IPS-20b (cell line): Measurements from ENCODE around the gene BTBD6.

Source experiments
- H3K27ac ChIP-seq: one replicate; pipeline ENCODE4 v1.5.1; 2013; ENCODE audit warnings: low read length
- H3K27me3 ChIP-seq: 2 replicates; pipeline ENCODE4 v1.6.1; 2013; ENCODE audit warnings: mild to moderate bottlenecking, low read length, inconsistent platforms; ENCODE audit not compliant: insufficient read depth
- H3K36me3 ChIP-seq: 2 replicates; pipeline ENCODE4 v1.6.1; 2013; ENCODE audit warnings: low read depth, mild to moderate bottlenecking, inconsistent platforms, low read length, moderate library complexity; ENCODE audit not compliant: insufficient read depth
- H3K4me1 ChIP-seq: 2 replicates; pipeline ENCODE4 v1.6.1; 2013; ENCODE audit warnings: mild to moderate bottlenecking, control low read depth, inconsistent platforms, low read length, moderate library complexity; ENCODE audit not compliant: insufficient read depth
- H3K4me3 ChIP-seq: 2 replicates; pipeline ENCODE4 v1.5.1; 2013; ENCODE audit warnings: mild to moderate bottlenecking, low read length, inconsistent platforms
- H3K9ac ChIP-seq: 2 replicates; pipeline ENCODE4 v1.6.1; 2013; ENCODE audit warnings: low read depth, mild to moderate bottlenecking, inconsistent platforms, low read length, moderate library complexity
- H3K9me3 ChIP-seq: 2 replicates; pipeline ENCODE4 v1.6.1; 2013; ENCODE audit warnings: mild to moderate bottlenecking, low read depth, low read length, inconsistent platforms; ENCODE audit not compliant: insufficient read depth

The BTBD6 gene

DNA sequence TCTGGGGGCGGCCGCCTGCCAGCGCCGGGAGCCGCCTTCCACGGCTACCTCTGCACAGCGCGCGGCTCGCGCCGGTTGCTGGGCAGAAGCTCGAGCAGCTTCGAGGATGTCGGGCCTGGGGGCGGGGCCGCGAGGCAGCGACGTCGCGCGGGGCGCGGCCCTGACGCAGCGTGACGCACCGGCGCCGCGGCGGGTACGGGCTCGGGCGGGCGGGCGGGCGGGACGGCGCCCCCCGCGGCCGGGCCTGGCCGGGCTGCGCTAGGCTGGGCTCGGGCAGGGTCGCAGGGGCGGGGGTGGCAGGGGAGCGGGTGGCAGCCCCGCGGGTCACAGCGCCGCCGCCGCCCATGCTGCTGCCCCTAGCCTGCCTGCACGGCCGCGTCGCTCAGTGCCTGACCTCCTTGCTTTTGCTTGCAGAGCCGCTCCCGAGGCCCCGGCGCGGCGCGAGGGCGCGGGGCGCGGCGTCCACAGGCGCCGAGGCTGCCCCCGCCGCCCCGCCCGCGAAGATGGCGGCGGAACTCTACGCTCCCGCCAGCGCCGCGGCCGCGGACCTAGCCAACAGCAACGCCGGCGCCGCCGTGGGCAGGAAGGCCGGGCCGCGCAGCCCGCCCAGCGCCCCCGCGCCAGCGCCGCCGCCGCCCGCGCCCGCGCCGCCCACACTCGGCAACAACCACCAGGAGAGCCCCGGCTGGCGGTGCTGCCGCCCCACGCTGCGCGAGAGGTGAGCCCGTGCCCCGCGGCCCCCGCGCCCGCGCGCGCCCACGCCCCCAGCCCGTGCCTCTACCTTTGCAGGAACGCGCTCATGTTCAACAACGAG is at the start of gene BTBD6:
TSS of gene BTBD6 (plus strand) at position 166 of the 814 bp plus-strand sequence. CDS start at position 345, 179 bp downstream.
- no peak within 1 kb of the TSS for H3K27ac ChIP-seq
- H3K36me3 ChIP-seq = peaks cover 16% of the 10 kb centered on the region
- no peaks in the 10 kb centered on the region for H3K9me3 ChIP-seq
- peaks cover 13% of the 10 kb centered on the region; the same call in 1 of the 2 replicates for H3K27me3 ChIP-seq
- no peaks in the 10 kb centered on the region for H3K4me1 ChIP-seq
- H3K9ac ChIP-seq = peak within 1 kb of the TSS; percentile 34; the same call in 1 of the 2 replicates
- peak within 1 kb of the TSS; percentile 72 for H3K4me3 ChIP-seq

DNA sequence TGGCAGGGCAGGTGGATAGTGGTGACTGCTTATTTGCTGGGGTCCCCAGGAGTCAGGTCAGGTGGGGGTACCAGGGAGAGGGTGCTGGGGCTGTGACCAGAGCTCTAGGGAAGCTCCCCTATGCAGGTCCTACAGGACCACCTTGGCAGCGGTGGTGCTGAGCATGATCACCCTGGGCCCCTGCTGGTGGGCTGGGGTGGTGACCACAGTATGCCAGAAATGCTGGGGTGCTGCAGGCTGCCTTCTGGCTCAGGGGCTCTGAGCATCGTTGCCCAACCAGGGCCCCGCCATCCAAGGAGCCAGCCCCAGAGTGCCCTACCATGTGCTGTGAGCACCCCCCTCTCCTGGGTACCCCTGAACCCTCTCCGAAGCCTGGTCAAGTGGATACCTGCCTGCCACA is 49.7 kb upstream of the BTBD6 start:
- Histone ChIP-seq H3K9ac (no peak overlapping the region), H3K36me3 (no peaks in the 10 kb centered on the region), H3K27ac (no peak overlapping the region), H3K9me3 (no peaks in the 10 kb centered on the region), H3K27me3 (peaks cover 47% of the 10 kb centered on the region), H3K4me1 (peaks cover 5% of the 10 kb centered on the region; the same call in 1 of the 2 replicates), H3K4me3 (no peak overlapping the region)

DNA sequence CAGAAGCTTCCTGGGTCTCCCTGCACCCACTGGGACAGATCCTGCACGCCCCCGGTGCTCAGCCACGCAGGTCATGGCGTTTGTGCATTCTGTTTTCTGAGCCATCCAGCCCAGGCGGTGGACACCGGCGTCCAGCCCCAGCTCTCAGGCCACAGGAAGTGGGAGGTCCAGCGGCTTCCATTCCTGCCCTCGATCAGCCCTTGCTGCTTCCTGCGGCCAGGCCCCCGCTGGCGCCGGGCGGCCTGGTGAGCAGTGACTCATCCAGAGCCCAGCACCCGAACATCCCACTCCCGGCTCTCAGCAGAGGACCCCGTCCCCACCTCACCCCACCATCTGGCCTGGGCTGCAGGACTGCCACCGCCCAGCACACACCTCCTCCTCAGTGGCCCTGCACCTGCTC is 49.2 kb upstream of the BTBD6 start:
- no peaks in the 10 kb centered on the region for H3K36me3 ChIP-seq
- peaks cover 5% of the 10 kb centered on the region; the same call in 1 of the 2 replicates for H3K4me1 ChIP-seq
- H3K9ac ChIP-seq = no peak overlapping the region
- H3K9me3 ChIP-seq = no peaks in the 10 kb centered on the region
- no peak overlapping the region for H3K4me3 ChIP-seq
- no peak overlapping the region for H3K27ac ChIP-seq
- H3K27me3 ChIP-seq = peaks cover 47% of the 10 kb centered on the region

DNA sequence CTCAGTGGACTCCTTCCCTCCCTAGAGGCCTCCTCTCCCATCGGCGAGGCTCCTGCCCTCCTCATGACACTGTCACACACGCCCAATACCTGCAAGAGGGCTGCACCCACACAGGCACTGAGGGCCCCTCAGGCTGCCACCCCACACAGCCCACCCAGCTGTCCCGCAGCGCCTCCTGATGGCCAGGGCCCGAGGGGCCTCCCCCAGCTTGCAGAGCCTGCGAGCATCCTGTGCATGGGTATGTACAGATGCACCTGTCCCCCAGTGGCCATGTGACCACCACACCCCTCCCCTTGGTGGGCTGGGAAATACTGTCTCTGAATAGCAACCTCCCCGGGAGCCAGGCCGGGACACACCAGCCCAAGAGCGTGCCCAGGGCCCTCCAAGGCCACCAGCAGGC is 48.3 kb upstream of the BTBD6 start:
- Histone ChIP-seq H3K27ac (no peak overlapping the region), H3K9me3 (no peaks in the 10 kb centered on the region), H3K4me1 (peaks cover 5% of the 10 kb centered on the region; the same call in 1 of the 2 replicates), H3K4me3 (no peak overlapping the region), H3K9ac (no peak overlapping the region), H3K36me3 (no peaks in the 10 kb centered on the region), H3K27me3 (peaks cover 37% of the 10 kb centered on the region)

DNA sequence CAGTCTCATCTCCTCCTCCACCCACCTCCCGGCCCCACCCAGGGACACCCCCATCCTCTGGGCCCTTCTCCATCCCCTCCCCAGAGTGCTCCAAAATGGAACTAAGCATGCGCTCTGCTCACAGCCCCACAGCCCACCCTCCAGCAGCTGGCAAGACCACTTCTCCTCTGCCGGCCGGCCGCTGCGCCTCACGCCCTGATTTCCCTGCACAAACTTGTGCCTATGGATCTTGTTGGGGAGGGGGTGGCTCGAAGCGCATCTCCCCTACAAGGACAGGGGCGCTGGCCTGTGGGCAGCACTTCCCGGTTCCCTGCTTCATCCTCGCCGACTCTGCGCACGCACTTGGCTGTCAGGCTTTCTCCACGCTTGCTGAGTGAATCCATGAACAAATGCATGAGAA is 47.7 kb upstream of the BTBD6 start:
- no peak overlapping the region for H3K4me3 ChIP-seq
- H3K36me3 ChIP-seq = no peaks in the 10 kb centered on the region
- H3K4me1 ChIP-seq = peaks cover 4% of the 10 kb centered on the region; the same call in 1 of the 2 replicates
- H3K27me3 ChIP-seq = peaks cover 32% of the 10 kb centered on the region
- H3K27ac ChIP-seq = no peak overlapping the region
- H3K9ac ChIP-seq = no peak overlapping the region
- H3K9me3 ChIP-seq = no peaks in the 10 kb centered on the region

DNA sequence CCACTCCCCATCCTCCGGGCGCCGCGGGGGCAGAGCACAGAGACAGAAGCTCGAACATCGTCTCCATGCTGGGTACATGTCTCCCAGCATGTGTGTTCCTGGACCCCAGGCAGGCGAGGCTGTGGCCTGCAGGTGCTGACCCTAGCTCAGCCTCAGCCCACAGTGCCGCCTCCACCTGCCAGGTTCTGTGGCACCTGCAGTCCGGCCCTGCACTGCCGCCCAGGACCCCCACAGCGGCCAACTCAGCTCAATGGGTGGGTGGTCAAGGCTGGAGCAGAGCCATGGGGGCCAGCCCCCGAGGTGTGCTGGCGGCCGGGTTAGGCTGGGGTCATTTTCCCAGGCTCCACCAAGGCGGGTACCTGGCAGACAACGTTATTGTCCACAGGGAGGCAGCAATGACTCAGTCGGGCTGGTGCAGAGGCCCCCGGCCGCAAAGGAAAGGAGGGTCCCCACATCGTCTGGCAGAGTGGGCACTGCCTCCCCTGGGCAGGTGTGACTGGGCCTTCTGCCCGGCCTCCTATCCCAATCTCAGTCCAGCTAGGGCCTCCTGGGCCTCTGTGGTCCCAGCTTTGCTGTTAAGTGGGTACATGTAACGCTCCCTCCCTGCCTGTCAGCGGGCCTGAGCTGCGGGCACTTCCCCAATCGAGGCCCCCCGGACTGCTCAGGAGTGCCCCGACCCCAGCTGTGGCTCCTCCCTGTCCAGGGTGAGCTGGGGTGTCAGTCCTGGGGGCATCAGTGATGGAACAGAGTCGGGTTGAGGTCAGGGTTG is 47.0 kb upstream of the BTBD6 start:
- H3K9ac ChIP-seq = no peak overlapping the region
- H3K27me3 ChIP-seq = peaks cover 25% of the 10 kb centered on the region
- H3K4me1 ChIP-seq = no peaks in the 10 kb centered on the region
- H3K9me3 ChIP-seq = no peaks in the 10 kb centered on the region
- no peak overlapping the region for H3K27ac ChIP-seq
- no peak overlapping the region for H3K4me3 ChIP-seq
- no peaks in the 10 kb centered on the region for H3K36me3 ChIP-seq

DNA sequence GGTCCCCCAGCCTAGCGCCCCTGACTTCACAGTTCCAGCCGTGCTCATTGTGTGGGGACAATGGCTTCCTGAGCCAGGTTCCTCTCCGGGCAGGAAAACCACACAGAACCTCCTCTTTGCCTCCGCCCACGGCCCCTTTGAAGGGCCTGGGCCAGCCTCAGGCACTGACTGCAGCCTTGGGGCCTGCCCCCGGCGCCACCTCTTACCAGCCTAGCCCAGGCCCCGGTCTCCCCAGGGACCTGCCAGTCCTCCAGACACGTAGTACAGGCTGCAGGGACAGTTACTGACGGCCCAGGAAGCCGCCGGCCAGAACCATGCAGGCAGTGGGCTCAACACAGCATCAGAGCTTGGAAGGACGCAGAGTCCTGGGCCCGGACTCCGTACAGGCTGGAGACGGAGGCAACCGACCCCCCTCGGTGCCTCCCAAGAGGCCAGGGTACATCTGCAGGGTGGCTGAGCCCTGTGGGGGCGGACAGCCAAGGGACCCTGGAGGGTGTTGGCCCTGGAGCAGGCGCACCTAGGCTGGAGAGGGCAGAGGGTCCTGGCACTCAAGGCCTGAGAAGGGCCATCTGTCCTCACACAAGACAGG is 46.3 kb upstream of the BTBD6 start:
- Histone ChIP-seq H3K4me3 (no peak overlapping the region), H3K27ac (no peak overlapping the region), H3K4me1 (no peaks in the 10 kb centered on the region), H3K9ac (no peak overlapping the region), H3K27me3 (peaks cover 18% of the 10 kb centered on the region), H3K9me3 (no peaks in the 10 kb centered on the region), H3K36me3 (no peaks in the 10 kb centered on the region)

DNA sequence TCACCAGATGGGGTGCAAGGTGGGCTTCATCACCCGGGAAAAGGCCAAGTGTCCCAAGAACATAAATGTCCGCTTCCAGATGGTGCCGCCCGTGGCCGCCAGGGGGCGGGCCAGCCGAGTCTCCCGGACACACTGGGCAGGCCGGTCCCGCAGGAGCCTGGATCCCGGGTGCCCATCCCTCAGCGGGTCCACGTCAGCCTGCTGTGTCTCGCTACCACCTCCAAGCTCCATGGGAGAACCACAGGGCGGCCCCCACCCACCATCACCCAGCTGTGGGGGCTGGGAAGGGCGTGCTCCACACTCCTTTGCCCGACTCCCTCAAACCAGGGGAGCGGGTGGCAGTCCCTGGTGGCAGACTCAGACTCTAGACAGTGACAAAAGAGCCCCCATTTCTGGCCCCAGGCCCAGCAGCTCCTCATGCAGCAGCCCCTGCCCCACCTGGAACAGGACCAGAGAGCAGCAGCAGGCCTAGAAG is 45.2 kb upstream of the BTBD6 start:
- Histone ChIP-seq H3K4me1 (no peaks in the 10 kb centered on the region), H3K27ac (no peak overlapping the region), H3K9ac (no peak overlapping the region), H3K4me3 (no peak overlapping the region), H3K27me3 (peaks cover 7% of the 10 kb centered on the region), H3K9me3 (no peaks in the 10 kb centered on the region), H3K36me3 (no peaks in the 10 kb centered on the region)

DNA sequence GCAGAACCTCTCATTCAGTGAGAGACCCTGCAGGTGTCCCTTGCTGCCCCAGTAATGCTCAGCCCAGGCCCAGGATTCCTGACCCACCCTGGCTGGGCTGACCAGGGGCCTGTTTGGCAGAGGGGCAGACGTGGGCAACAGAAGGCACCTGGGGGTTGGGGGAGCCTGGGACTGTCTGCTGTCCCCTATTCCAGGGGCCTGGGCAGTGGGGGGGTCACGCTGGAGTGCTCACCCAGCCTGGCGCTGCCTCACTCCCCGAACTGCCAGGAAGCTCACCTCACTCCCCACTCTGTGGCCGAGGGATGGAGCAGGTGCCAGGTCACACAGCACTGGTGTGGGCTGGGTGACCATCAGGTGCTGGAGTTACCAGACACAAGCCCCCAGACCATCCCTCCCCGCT is 44.6 kb upstream of the BTBD6 start:
- no peaks in the 10 kb centered on the region for H3K4me1 ChIP-seq
- no peak overlapping the region for H3K9ac ChIP-seq
- H3K27me3 ChIP-seq = peaks cover 2% of the 10 kb centered on the region
- H3K9me3 ChIP-seq = no peaks in the 10 kb centered on the region
- H3K36me3 ChIP-seq = no peaks in the 10 kb centered on the region
- H3K27ac ChIP-seq = no peak overlapping the region
- no peak overlapping the region for H3K4me3 ChIP-seq

DNA sequence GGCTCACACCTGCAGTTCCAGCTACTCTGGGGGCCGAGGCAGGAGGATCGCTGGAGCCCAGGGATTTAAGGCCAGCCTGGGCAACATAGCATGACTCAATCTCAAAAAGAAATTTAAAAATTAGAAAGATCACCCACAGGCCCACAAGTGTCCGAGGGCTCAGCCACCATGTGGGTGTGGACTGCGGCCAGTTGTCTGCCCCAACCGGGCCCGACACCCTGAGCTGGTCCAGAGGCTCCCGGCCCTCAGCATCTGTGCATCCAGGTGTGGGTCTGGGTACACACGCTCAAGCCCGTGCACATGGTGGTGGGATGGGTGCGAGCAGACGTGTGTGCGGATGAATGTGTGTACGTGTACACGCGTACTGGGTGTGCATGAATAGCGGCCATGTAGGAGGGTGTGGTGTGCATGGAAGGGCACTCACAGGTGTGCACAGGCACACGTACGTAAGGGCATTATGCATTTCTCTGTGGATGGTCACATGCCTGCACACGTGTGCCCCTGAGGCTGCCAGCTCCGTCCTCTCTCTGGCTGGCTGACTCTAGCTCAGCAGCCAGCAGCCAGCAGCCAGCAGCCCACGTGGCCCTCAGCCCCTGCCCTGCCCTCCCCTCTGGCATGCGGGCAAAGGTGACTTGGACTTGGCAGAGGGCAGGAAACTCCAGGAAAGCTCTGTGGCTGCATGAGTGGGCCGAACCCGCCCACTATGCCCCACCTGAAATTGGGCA is 44.0 kb upstream of the BTBD6 start:
- no peaks in the 10 kb centered on the region for H3K36me3 ChIP-seq
- H3K9ac ChIP-seq = no peak overlapping the region
- H3K4me3 ChIP-seq = no peak overlapping the region
- H3K9me3 ChIP-seq = no peaks in the 10 kb centered on the region
- H3K27me3 ChIP-seq = no peaks in the 10 kb centered on the region; the same call in 1 of the 2 replicates
- no peaks in the 10 kb centered on the region for H3K4me1 ChIP-seq
- H3K27ac ChIP-seq = no peak overlapping the region
